PC-9 (cell line): ENCODE measurements around the gene RAMACL. TPM values are rescaled to one million over a fixed set of nuclear protein-coding genes. Genes with fewer than 3 reads are reported as not detected.

ENCODE experiments used
- BruUV-seq: library from RNA; stranded (reverse); fragments of 400-500 nt; replicated peaks from 2 replicates; lab custom pipeline; 2021; lab: Mats Ljungman, UMichigan
- CTCF ChIA-PET: fragments of 300-600 bp; sonication (Branson Sonifier 250); formaldehyde crosslinking; loops from one replicate; lab custom pipeline; 2022; ENCODE audit warnings: antibody characterized with exemption; lab: Charles Lee
- POLR2A ChIA-PET: fragments of 300-600 bp; sonication (Branson Sonifier 250); formaldehyde crosslinking; loops from one replicate; lab custom pipeline; 2022; ENCODE audit warnings: antibody characterized with exemption; ENCODE audit not compliant: unreplicated experiment; lab: Charles Lee
- DNase-seq, 2 experiments: peaks; one replicate each; pipeline versions ENCODE4 v3.0.0 to v3.0.0-alpha.2; 2015 to 2022; ENCODE audit warnings: mixed read lengths in 1 of 2
- H2AFZ ChIP-seq: fragments of 200-600 bp; sonication (generic); 2 replicates; pipeline ENCODE4 v1.8.1; 2017; ENCODE audit warnings: antibody characterized with exemption
- H3F3A ChIP-seq: fragments of 200-600 bp; sonication (generic); 2 replicates; pipeline ENCODE4 v1.8.1; 2017; ENCODE audit warnings: antibody characterized with exemption, mild to moderate bottlenecking, low read depth; ENCODE audit not compliant: insufficient read depth
- H3K27ac ChIP-seq: fragments of 200-600 bp; sonication (generic); 2 replicates; pipeline ENCODE4 v1.6.1; 2016; ENCODE audit warnings: mixed run types
- H3K27me3 ChIP-seq: fragments of 200-600 bp; sonication (generic); 2 replicates; pipeline ENCODE4 v1.6.1; 2016; ENCODE audit warnings: low read depth, mixed run types; ENCODE audit not compliant: insufficient read depth
- H3K36me3 ChIP-seq: fragments of 200-600 bp; sonication (generic); 2 replicates; pipeline ENCODE4 v1.6.1; 2016; ENCODE audit warnings: low read depth, mixed run types
- H3K4me1 ChIP-seq: fragments of 200-600 bp; sonication (generic); replicated peaks from 2 replicates; pipeline ENCODE4 v1.6.1; 2016; ENCODE audit warnings: mixed run types; ENCODE audit not compliant: insufficient read depth
- H3K4me2 ChIP-seq: fragments of 200-600 bp; sonication (generic); 2 replicates; pipeline ENCODE4 v1.6.1; 2017; ENCODE audit warnings: mixed run types
- H3K4me3 ChIP-seq: fragments of 200-600 bp; sonication (generic); 2 replicates; pipeline ENCODE4 v1.6.1; 2016; ENCODE audit warnings: mixed run types
- H3K79me2 ChIP-seq: fragments of 200-600 bp; sonication (generic); 2 replicates; pipeline ENCODE4 v1.6.1; 2017; ENCODE audit warnings: low read depth, mixed run types
- H3K9me2 ChIP-seq: fragments of 200-600 bp; sonication (generic); 2 replicates; pipeline ENCODE4 v1.8.1; 2017; ENCODE audit warnings: mild to moderate bottlenecking; ENCODE audit not compliant: insufficient read depth
- H3K9me3 ChIP-seq: fragments of 200-600 bp; sonication (generic); 2 replicates; pipeline ENCODE4 v1.8.1; 2016; ENCODE audit warnings: low read depth; ENCODE audit not compliant: insufficient read depth
- H4K20me1 ChIP-seq: fragments of 200-600 bp; sonication (generic); 2 replicates; pipeline ENCODE4 v1.8.1; 2017; ENCODE audit not compliant: insufficient read depth
- CTCF ChIP-seq: fragments of 200-600 bp; sonication (generic); conservative IDR thresholded peaks from 2 replicates; pipeline ENCODE4 v1.6.1; 2017; ENCODE audit warnings: mixed run types, antibody characterized with exemption, mild to moderate bottlenecking, moderate library complexity
- EZH2 ChIP-seq: fragments of 200-600 bp; sonication (generic); IDR thresholded peaks from 2 replicates; pipeline ENCODE4 v1.8.0; 2017; ENCODE audit warnings: antibody characterized with exemption, low read depth
- intact Hi-C: fragments of 100-400 bp; cut with micrococcal nuclease; formaldehyde crosslinking; loops from one replicate; pipeline ENCODE4 v1.10.0; 2022; ENCODE audit not compliant: unreplicated experiment
- total RNA-seq: library from RNA; stranded (reverse); gene quantifications from 2 replicates; pipeline ENCODE4 v1.2.3, GENCODE V29; 2021

The RAMACL gene
- total RNA-seq, 1 experiment from 2014 or later = 0.52 TPM

DNA sequence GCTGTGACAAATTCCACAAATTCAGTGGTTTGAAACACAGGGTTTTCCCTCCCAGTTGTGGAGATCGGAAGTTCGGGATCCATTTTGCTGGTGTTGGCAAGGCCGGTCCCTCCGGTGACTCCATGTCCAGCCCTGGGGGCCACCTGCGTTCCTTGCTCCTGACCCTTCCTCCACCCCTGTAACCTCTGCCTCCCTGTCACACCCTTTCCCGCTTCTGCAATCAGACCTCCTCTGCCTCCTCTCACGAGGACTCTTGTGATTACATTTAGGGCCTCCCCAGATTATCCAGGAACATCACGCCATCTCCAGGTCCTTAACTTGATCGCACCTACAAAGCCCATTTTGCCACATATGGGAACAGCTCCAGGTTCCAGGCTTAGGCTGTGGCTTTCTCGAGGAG, 28.1 kb upstream of the RAMACL start:
- no peak overlapping the region for H3K27ac ChIP-seq
- H4K20me1 ChIP-seq = no peaks in the 10 kb centered on the region
- ChIA-PET CTCF (no interaction called here), POLR2A (no interaction called here)
- H3K27me3 ChIP-seq = no peaks in the 10 kb centered on the region
- H3F3A ChIP-seq = peaks cover 15% of the 10 kb centered on the region
- peaks cover 27% of the 10 kb centered on the region for H3K4me1 ChIP-seq
- TF ChIP-seq CTCF (no peak), EZH2 (no peak)
- no peak overlapping the region for H3K4me3 ChIP-seq
- peaks cover 11% of the 10 kb centered on the region for H3K79me2 ChIP-seq
- H3K36me3 ChIP-seq = no peaks in the 10 kb centered on the region
- no peak for DNase-seq
- no TSS peak for BruUV-seq
- H3K9me2 ChIP-seq = no peaks in the 10 kb centered on the region
- no peak overlapping the region for H2AFZ ChIP-seq
- H3K9me3 ChIP-seq = no peaks in the 10 kb centered on the region
- intact Hi-C loops = no loop called here
- H3K4me2 ChIP-seq = no peak overlapping the region

- no peaks in the 10 kb centered on the region for H3K9me3 ChIP-seq
- no peaks in the 10 kb centered on the region for H3K27me3 ChIP-seq
- H2AFZ ChIP-seq = no peak overlapping the region
- no peaks in the 10 kb centered on the region for H3K9me2 ChIP-seq
- no TSS peak for BruUV-seq
- no peak overlapping the region for H3K4me2 ChIP-seq
- peaks cover 23% of the 10 kb centered on the region for H3K4me1 ChIP-seq
- H3K4me3 ChIP-seq = no peak overlapping the region
- DNase-seq = no peak
- H3K79me2 ChIP-seq = peaks cover 8% of the 10 kb centered on the region
- H4K20me1 ChIP-seq = no peaks in the 10 kb centered on the region
- H3K27ac ChIP-seq = no peak overlapping the region
- no peaks in the 10 kb centered on the region for H3K36me3 ChIP-seq
- CTCF ChIA-PET = no interaction called here
- TF ChIP-seq EZH2 = no peak
- TF ChIP-seq CTCF = no peak
- intact Hi-C loops = no loop called here
- POLR2A ChIA-PET = no interaction called here
- peaks cover 11% of the 10 kb centered on the region; the same call in 1 of the 2 replicates for H3F3A ChIP-seq
Measured at GRCh38 chr6:166614171-166614583, 27.7 kb upstream of the RAMACL start.

- Histone ChIP-seq H3K4me1 (peaks cover 16% of the 10 kb centered on the region), H3K4me2 (no peak overlapping the region), H2AFZ (no peak overlapping the region), H4K20me1 (no peaks in the 10 kb centered on the region), H3K9me2 (no peaks in the 10 kb centered on the region), H3K4me3 (no peak overlapping the region), H3K79me2 (no peaks in the 10 kb centered on the region), H3K27ac (no peak overlapping the region), H3K36me3 (no peaks in the 10 kb centered on the region), H3F3A (peaks cover 6% of the 10 kb centered on the region; the same call in 1 of the 2 replicates), H3K9me3 (no peaks in the 10 kb centered on the region), H3K27me3 (no peaks in the 10 kb centered on the region)
- no peak for TF ChIP-seq EZH2
- no peak for TF ChIP-seq CTCF
- BruUV-seq = no TSS peak
- POLR2A ChIA-PET = no interaction called here
- intact Hi-C loops = no loop called here
- CTCF ChIA-PET = interaction anchor here (0.5 to 0.7 kb wide), 2 partner anchors 28 to 59 kb away, joined by 5 read pairs; no protein-coding TSS in a partner anchor
- DNase-seq = no peak
Measured at GRCh38 chr6:166613027-166613426, 26.5 kb upstream of the RAMACL start.
